ENCODE data around the gene HS2ST1.

Gene HS2ST1

DNA sequence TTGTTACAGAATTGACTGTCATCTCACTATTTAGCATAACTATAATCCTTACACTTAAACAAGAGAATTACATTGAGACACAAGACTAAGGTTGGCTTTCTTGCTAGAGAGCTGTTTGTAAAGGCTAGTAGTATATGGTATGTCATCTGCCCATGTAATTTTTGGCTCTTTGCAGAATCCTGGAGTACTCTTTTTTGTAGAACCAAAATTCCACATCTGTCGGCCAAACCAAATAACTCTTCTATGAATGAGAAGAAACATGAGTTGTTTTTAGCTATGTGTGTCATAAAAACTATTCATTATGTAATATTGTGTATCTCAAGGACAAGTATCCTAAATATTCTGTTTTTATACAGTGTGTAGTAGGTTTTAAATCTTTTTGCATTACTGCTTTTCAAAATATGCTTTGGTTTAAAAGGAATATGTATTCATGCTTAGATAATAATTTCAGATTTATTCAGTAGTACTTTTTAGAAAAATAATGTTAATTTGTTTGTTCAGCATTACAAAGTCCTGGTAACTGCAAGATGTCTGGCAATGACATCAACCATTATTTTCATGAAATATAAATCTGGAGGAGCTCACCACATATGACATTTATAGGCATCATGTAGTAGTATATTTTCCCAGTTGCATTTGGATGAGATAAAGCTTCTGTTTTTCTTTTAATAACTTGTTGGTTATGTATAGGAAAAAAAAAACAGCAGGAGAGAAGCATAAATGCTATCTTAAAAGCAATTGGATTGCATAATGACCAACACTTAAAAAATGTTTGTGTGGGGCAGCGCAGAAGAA, 159.8 kb downstream of the HS2ST1 start:
- no peak for DNase-seq

DNA sequence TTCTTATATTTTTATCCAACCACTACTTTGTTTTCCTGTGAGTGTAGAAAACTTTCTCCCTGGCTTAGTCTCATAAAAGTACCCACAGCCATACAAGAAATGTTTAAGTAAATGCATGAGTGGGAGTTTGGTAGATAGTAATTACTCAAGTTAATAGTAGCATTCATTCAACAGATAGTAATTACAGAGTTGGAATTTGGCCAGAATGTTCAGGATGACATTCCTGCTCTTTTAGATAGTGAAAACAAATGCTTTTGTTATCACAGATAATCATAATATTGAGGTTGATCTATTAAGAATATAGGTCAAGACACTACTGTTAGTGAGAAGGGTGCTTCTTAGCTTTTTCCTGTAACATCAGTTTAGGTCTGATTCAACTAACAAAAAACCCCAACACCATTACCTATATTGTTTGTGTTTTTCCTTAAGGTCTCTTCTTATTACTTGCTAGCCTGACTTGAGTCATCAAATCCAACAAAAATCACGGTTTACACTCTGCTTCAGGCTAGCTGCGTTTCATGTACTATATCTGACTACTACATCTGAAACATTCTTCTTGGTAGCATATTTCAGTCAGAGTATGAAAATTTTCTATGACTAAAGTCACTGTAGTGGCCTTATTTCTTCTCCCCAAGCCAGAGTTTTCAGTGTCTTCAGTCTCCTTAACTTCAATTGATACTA, 163.7 kb downstream of the HS2ST1 start:
- no peak for DNase-seq

DNA sequence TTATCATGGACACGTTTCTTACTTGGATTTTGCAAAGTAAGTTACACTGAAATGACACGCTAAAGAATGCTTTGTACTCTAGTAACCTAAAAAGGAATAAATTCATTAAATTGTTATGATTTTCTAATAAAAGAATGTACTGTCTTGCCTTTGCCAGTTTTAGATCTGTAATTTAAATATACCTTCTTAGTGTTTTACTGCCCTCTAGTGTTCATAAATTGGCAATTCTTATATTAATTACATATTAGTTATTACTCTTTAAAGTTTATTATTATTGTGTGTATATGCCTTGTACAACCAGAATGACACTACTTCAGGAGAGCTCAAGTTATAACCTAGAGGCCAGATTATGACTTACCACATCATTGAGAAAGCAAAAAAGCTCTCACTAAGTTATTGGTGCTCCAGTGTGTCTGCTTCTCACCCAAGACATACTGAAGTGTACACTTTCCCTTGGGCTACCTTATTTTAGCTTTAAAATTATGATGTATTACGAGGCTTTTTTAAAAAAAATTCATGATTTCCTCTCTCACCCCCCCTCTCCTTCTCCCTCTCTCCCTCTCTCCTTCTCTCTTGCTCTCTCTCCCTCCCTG, 169.9 kb downstream of the HS2ST1 start:
- peak; percentile 63 for DNase-seq

DNA sequence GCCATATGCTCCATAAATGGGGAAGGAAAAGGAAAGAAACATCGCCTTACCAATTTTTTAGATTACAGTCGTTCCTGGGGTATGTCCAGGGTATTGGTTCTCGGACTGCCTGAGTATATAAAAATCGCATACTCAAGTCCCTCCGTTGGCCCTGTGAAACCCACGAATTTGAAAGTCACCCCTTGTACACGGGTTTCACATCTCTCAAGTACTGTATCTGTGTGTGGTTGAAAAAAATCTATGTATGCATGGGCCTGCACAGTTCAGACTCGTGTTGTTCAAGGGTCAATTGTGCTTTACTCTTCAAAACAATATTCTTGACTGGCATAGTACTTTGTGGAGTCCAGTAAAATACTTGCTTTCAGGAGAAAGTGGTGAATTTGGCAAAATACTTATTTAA, 171.7 kb downstream of the HS2ST1 start:
- DNase-seq: no peak

DNA sequence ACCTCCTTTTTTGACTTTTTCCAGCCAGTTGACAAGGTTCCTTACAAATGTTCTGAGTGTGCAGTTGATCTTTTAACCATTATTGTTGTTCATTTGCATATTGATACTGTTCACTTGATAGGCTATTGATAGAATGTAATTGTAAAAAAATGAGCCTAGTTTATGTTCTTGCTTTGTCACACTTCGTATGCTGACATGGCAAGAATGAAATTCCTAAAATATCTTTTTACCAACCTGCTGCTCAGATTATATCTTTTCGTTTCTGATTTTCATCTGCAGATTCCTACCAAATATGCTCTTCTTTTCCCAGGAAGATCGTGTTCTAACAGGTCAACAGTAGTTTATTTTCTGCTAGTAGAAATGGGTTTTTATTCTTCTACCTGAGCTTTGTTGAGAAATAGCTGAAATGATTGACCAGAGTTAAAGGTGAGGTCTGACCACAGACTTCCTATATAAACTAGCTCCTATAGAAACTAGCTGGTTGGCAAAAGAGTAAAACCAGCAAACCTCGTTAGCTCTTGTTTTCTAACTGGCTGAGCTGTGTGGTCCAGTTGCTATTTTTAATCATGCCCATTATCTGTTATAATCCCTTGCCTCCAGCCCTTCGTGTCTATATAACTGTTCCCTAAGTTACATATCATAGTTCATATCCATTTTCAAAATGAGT, 174.8 kb downstream of the HS2ST1 start:
- no peak for DNase-seq

DNA sequence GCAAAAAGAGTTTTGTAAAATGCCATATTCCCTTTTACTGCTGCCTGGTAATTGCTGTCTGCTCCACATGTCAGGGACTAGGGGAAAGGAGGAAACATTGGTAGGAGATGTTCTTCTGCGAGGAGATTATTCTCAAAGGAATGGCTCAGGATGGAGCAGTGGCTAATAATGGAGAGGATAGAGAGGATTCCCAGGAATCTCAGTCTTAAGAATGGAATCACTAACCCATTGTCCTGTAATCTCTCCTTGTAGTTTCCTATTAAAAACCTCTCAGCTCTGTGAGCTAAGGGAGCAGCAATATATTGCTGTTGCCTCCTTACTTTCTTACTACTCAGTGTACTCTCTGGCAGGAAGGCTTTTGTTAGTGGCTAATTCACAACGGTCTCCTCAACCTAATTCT, 175.4 kb downstream of the HS2ST1 start:
- no peak for DNase-seq

DNA sequence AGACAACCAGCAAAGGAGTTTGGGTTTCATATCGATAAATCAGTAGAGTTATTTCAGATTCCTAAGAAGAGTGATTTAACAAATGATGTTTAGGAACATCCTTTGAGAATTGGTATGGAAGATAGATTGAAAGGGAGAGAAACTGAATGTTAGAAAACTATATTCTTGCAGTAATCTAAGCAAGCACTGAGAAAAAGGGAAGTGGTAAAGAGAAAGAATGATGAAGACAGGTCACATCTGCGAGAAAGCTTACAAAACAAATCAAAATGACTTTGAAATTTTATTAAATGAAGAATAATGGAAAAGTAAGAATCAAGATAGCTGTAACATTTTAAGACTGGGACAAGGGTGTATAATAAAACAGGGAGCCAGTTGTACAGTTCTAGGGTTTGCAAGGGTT, 177.0 kb downstream of the HS2ST1 start:
- DNase-seq: peak; percentile 55

DNA sequence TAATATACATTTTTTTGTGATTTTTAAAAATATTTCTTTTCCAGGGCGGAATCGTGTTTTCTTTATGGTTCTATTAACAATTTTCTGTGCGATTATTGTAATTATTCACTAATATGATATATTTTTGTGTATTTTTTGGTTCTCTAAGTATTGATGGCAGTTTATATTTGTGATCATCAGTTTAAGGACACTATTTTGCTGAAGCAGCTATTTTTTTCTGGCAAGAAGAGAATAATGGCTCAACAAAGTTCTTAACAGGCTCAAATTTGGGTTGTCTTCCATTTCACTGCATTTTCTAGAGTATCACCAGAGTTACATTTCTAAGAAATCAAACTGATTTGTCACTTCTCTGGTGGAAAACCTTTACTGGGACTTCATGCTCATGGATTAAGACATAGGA, 178.4 kb downstream of the HS2ST1 start:
- no peak for DNase-seq

DNA sequence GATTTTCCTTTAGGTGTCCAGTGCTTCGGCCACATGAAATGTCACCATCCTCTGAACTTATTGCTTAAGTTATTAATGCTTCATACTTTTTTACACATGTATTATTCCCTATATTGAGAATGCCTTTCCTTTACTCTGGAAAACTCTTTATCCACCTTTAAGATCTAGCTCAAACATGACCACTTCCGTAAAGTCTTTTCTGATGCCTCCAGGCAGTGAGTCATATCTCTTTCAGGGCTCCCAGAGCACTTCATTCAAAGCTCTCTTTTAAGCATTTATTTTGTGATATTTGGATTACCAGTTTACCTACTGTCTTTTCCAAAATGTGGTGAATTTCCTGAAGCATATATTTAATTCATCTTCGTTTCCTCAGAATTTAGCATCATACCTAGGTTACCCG, 178.9 kb downstream of the HS2ST1 start:
- DNase-seq: no peak

DNA sequence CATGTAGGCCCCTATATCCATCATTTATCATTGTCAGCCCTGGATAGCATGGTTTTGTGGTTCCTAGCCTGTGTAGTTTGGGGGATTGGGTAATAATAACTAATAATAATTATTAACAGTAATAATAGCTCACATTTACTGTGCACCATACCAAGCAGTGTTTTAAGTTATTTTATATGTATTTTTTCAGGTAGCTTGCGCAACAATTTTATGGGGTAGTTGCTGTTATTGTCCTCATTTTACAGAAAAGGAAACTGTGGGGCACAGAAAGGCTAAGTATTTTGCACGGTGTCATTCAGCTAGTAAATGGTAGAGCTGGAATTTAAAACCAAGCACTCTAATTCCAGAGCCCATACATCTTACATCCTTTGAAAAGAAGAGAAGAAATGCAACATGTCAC, 179.8 kb downstream of the HS2ST1 start:
- DNase-seq: no peak

DNA sequence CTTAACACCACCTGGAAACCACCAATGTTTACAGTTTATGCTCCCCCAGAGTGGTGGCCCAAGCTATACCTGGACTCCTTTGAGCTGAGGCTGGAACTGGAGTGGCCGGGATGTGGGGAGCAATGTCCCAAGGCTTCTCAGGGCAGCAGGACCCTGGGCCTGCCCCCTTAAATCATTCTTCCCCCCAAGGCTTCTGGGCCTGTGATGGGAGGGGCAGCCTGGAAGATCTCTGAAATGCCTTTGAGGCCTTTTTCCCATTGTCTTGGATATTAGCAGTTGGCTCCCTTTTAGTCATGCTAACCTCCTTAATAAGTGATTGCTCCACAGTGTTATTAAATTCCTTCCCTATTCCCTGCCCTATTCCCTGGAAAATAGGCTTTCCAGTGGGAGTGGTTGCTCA, 185.8 kb downstream of the HS2ST1 start:
- no peak for DNase-seq

DNA sequence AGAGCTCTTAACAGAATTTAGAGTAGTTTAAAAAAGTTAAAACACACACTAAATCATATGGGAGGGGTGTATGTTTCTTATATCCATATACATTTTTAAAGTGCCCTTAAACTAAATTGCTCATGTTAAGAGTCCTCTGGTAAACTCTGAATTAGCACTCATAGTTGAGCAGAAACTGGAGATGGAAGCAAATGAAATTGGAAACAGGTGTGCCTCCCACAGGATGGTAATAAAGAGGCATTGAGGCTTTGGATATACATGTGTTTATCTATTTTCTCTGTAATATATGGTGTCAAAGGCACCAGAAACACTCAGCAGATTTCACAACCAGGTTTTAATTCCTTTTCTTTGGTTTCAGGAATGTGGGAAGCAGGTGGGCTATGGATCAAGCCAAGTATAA, 188.6 kb downstream of the HS2ST1 start:
- DNase-seq: no peak

DNA sequence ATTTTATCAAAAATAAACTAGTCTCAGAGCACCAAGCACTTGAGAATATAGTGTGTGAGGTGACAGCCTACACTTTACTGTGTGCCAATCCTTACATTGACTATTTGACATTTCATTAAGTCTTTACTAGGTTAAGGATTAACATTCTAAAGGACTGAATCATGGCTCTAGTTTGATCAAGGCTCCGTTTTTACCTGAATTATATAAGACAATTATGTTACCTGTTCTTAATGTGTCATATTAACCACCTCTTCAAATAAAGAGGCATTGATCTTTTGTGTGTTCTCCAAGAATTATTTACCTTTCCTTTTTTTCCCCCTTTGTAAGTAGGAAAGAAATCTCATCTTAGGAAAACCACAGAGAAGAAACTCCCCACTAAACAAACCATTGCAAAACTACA, 189.7 kb downstream of the HS2ST1 start:
- no peak for DNase-seq

DNA sequence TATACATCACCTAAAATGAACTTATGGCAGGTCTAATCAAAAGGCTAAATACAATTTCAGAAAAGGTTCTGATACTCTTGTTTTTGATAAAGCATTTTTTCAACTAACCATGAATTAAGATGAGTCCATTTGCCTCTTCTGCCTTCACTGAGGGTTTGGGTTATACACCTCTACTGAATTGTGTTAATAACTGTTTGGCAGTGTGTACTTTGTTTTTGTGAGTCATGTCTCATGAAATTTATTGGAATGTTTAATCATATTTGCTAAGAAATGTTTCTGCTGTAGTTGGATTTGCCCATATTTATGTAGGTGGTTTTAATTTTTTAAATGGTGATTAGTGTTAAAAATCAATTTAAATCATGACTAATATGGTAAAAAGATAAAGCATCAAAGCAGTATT, 190.5 kb downstream of the HS2ST1 start:
- DNase-seq: no peak

DNA sequence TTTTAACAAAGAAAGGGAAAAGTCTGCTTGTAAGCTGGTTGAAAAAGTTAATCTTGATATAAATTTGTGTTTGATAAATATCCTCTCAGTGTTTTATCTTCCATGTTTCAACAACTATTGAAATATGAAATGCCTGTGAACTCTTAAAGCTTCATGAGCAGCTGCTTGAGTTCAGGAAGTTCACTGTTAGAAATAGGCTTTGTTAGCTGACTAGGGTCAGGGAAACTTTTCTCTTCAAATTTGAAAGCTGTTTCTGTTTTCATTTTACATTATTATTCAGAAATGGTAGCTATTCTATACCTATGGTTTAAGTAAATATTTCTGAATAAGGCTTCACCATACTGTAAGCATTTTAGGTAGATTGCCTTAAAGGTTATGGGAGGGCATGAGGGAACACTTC, 191.7 kb downstream of the HS2ST1 start:
- DNase-seq: no peak

DNA sequence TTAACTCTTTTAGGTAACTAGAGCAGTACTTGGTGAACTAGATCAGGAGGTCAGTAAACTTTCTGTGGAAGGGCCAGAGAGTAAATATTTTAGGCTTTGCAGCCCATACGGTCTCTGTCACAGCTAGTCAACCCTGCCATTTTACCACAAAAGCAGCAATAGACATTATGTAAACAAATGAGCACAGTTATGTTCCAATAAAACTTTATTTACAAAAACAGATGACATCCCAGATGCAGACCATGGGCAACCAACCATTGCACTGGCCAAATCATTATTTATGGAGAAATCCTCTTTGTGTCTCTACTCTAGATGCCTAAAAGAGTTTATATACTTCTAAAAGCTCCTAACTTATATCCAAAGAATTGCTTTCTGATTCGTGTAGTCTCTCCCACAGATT, 192.4 kb downstream of the HS2ST1 start:
- no peak for DNase-seq

DNA sequence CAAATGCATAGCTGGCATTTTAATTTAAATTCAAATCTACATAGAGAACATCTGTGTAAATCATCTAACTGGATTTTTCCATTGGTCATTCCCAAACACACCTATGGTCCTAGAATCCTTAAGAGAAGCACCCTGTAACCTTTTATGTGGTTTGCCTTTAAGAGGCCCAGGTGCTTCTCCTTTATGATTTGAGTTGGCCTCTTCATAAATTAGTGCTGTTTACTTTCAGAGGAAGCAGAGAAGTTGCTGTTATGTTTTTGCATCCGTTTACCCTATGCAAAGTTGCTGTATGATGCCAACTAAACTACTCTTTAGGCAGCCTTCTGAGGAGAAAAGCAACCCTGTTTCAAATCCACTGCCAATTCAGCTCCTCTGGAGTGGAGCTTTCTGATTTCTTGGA, 193.8 kb downstream of the HS2ST1 start:
- DNase-seq: no peak

DNA sequence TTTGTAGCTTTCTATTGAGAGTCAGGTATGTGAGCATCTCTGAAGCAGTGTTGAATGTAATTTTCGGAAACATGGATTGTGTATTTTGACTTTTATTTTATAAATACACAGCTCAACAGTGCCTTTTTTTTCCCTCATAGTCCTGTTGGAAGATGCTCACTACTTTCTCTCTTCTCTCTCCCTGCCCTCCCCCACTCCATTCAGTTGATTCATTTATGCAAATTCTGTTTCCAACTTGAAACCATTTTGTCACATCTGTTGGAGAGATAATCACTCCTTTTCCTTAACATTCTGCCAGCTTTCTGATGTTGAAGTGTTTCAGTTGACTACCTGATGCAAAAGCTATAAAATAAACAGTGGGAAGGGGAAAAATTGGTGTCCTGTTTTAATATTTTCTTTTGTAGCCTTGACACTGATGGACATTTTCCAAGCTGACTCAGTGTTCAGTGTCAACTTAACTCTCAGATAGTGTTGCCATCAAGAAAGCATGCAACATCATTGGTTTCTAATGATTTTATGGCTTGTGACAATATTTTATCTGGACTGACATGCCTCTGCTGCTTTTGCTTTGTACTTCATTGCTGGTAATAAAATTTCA, 194.5 kb downstream of the HS2ST1 start:
- no peak for DNase-seq

DNA sequence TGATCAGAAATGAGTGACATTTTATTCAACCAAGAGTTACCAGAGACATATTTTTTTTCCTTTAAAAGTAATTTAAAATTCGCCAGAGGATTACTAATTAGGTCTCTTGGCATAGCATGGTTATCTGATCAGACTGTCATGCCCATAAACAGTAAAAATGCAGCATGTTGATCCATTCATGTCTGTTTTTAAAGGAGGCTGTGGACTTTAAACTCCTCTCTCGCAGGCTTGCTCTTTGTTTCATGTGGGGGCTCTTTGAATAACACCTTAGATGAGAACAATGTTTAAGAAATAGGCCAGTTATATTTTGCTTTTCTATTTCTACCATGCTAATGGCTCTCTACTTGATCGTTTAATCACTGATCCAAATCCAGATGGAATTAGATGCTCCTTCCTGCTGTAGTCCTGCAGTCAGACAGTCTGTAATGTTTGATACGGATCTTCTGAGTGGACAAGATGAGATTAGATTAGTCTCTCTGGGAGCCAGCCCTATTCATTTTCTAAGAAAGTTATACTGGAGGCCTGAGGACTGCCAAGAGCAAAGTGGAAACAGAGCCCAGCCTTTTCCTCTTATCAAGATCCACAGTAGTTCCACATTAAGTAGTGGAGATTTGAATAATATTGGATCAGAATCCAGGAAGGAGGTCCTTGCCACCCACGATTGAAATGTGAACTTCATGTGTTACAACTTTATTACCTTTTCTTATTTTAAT, 197.4 kb downstream of the HS2ST1 start:
- no peak for DNase-seq

DNA sequence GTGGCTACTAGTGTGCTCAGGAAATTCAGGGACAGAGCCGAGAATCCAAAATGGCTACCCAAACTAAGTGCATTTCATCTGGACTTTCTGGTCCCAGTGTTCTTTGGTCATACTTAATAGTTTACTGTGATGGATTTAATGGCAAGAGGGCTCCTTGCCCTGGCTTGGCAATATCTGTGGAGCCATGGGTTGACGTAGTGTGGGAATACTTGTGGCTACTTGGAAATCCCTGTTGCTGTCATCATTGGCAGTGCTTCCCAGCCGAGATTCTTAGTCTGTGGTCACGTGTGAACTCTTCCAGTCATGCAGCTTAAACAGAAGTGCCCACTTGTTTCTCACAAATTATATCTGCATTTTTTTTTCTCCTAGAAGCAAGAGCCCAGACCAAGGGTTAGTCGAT, 198.9 kb downstream of the HS2ST1 start:
- no peak for DNase-seq

DNA sequence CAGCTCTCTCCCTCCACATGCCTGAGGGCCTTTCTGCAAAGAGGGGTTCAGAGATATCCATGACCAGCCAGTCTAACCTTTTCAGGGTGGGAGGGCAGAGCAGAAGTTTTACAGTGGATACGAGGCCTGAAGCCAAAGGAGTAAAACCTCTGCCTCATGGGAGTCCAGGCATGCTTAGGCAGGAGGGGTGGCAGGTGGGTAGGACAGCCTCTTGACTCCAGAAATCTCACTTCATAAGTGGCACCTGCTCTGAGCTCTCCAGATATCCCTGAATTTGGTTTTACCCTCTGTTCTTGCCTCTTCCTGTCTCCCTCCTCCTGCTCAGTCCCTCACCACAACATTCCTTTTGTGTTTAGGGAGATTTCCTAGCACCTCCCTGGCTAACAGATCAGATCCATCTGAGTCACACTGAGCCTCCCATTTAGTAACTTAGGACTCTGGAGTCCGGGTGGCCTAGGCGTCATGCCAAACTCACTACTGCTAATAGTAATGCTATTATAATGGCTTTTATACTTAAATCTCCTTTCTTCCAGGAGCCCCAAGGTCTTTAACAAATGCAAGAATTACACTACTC, 201.0 kb downstream of the HS2ST1 start:
- DNase-seq: no peak

DNA sequence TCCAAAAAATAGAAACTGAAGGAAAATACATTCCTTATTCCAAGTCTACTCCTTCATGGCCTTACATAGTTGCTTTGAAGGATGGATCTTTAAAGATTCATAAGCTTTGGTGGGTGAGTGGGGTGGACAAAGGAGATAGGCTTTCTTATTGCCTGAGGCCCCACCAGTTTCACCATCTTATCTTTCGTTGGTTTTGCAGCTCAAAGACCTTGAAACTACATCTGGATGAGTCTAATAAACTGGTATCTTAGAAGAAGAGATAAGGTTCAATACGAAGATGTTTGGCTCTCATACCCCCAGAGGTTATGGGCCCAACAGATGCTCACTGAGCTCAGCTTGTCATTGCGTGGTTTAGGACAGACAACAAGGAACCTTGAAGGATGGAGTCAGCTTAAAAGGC, 201.5 kb downstream of the HS2ST1 start:
- peak; percentile 23 for DNase-seq

Measured in OCI-M1 (cell line).